IPS DF 6.9 (cell line): ENCODE measurements around the gene SUCLA2.
"Not testable (repeated sequence)": the region's sequence is repeated elsewhere in the genome, so short reads cannot be mapped to it uniquely, and the experiment has no call there.

ENCODE experiments used
- DNase-seq: peaks from one replicate; pipeline ENCODE4 v3.0.0-alpha.2; 2013; ENCODE audit warnings: low read depth, low spot score
- H3K27ac ChIP-seq: one replicate; pipeline ENCODE4 v1.5.1; 2013; ENCODE audit warnings: low read length, control low read depth
- H3K27me3 ChIP-seq: 2 replicates; pipeline ENCODE4 v1.6.1; 2013; ENCODE audit warnings: mild to moderate bottlenecking, low read length; ENCODE audit not compliant: control insufficient read depth, insufficient read depth
- H3K36me3 ChIP-seq: 2 replicates; pipeline ENCODE4 v1.6.1; 2013; ENCODE audit warnings: low read length; ENCODE audit not compliant: control insufficient read depth, insufficient read depth
- H3K4me1 ChIP-seq: 2 replicates; pipeline ENCODE4 v1.6.1; 2013; ENCODE audit warnings: low read length; ENCODE audit not compliant: control insufficient read depth, insufficient read depth
- H3K4me3 ChIP-seq: 2 replicates; pipeline ENCODE4 v1.5.1; 2013; ENCODE audit warnings: mild to moderate bottlenecking, low read length
- H3K9me3 ChIP-seq: 2 replicates; pipeline ENCODE4 v1.6.1; 2013; ENCODE audit warnings: low read length, inconsistent platforms; ENCODE audit not compliant: control insufficient read depth, insufficient read depth
- WGBS: extraction: QIAGEN DNeasy Blood & Tissue Kit; methylation state at CpG from one replicate; pipeline ENCODE4 v1.1.7; 2013; ENCODE audit warnings: mixed read lengths, missing lambda C conversion rate; ENCODE audit not compliant: insufficient read length, insufficient coverage; 5-methylcytosine and 5-hydroxymethylcytosine counted together

The SUCLA2 gene

GRCh38 chr13:48019796-48020195, 18.7 kb upstream of the SUCLA2 start:
- H3K4me3 ChIP-seq: no peak overlapping the region
- H3K27ac ChIP-seq: no peak overlapping the region
- no peak for DNase-seq
- WGBS: no CpG with 5 or more reads among the region's 1 CpG
- H3K4me1 ChIP-seq: no peaks in the 10 kb centered on the region
- no peaks in the 10 kb centered on the region for H3K9me3 ChIP-seq
- H3K36me3 ChIP-seq: no peaks in the 10 kb centered on the region
- H3K27me3 ChIP-seq: no peaks in the 10 kb centered on the region

GRCh38 chr13:48018637-48019036, 17.6 kb upstream of the SUCLA2 start:
- no CpG with 5 or more reads among the region's 2 CpGs for WGBS
- H3K27ac ChIP-seq: no peak overlapping the region
- no peaks in the 10 kb centered on the region for H3K36me3 ChIP-seq
- no peak overlapping the region for H3K4me3 ChIP-seq
- no peaks in the 10 kb centered on the region for H3K4me1 ChIP-seq
- H3K9me3 ChIP-seq: no peaks in the 10 kb centered on the region
- H3K27me3 ChIP-seq: no peaks in the 10 kb centered on the region
- DNase-seq: no peak

- H3K27ac ChIP-seq: no peak overlapping the region
- no peaks in the 10 kb centered on the region for H3K9me3 ChIP-seq
- no peak overlapping the region for H3K4me3 ChIP-seq
- no peaks in the 10 kb centered on the region for H3K4me1 ChIP-seq
- DNase-seq: no peak
- WGBS: no CpG with 5 or more reads among the region's 2 CpGs
- H3K36me3 ChIP-seq: no peaks in the 10 kb centered on the region
- no peaks in the 10 kb centered on the region for H3K27me3 ChIP-seq
Measured at GRCh38 chr13:48014359-48014758, 13.3 kb upstream of the SUCLA2 start.

GRCh38 chr13:48012668-48013067, 11.6 kb upstream of the SUCLA2 start:
- Histone ChIP-seq H3K9me3 (no peaks in the 10 kb centered on the region), H3K27ac (no peak overlapping the region), H3K4me1 (no peaks in the 10 kb centered on the region), H3K36me3 (no peaks in the 10 kb centered on the region), H3K4me3 (no peak overlapping the region), H3K27me3 (no peaks in the 10 kb centered on the region)
- no CpG with 5 or more reads among the region's 1 CpG for WGBS
- no peak for DNase-seq

- H3K9me3 ChIP-seq: no peaks in the 10 kb centered on the region
- WGBS: no CpG with 5 or more reads among the region's 4 CpGs
- DNase-seq: no peak
- H3K27ac ChIP-seq: no peak overlapping the region
- H3K36me3 ChIP-seq: no peaks in the 10 kb centered on the region
- H3K4me1 ChIP-seq: no peaks in the 10 kb centered on the region
- no peaks in the 10 kb centered on the region for H3K27me3 ChIP-seq
- no peak overlapping the region for H3K4me3 ChIP-seq
Measured at GRCh38 chr13:48010698-48011097, 9.6 kb upstream of the SUCLA2 start.

- Histone ChIP-seq H3K36me3 (no peaks in the 10 kb centered on the region), H3K4me3 (no peak overlapping the region), H3K9me3 (no peaks in the 10 kb centered on the region), H3K27ac (no peak overlapping the region), H3K27me3 (no peaks in the 10 kb centered on the region), H3K4me1 (no peaks in the 10 kb centered on the region)
- DNase-seq: no peak
- WGBS: no CpG with 5 or more reads among the region's 1 CpG
Measured at GRCh38 chr13:48009284-48009683, 8.2 kb upstream of the SUCLA2 start.

- no peak overlapping the region for H3K4me3 ChIP-seq
- H3K27me3 ChIP-seq: no peaks in the 10 kb centered on the region
- no CpG with 5 or more reads among the region's 1 CpG for WGBS
- H3K9me3 ChIP-seq: no peaks in the 10 kb centered on the region
- H3K4me1 ChIP-seq: peaks cover 1% of the 10 kb centered on the region
- no peak overlapping the region for H3K27ac ChIP-seq
- no peaks in the 10 kb centered on the region for H3K36me3 ChIP-seq
- DNase-seq: no peak
Measured at GRCh38 chr13:48006396-48006795, 5.3 kb upstream of the SUCLA2 start.

- H3K9me3 ChIP-seq: no peaks in the 10 kb centered on the region
- WGBS: no CpG with 5 or more reads among the region's 2 CpGs
- no peaks in the 10 kb centered on the region for H3K27me3 ChIP-seq
- peaks cover 1% of the 10 kb centered on the region for H3K4me1 ChIP-seq
- H3K36me3 ChIP-seq: no peaks in the 10 kb centered on the region
- no peak overlapping the region for H3K27ac ChIP-seq
- no peak overlapping the region for H3K4me3 ChIP-seq
- DNase-seq: no peak
Measured at GRCh38 chr13:48004201-48004600, 3.1 kb upstream of the SUCLA2 start.

GRCh38 chr13:48001999-48002398, 926 bp upstream of the SUCLA2 start:
- not testable (repeated sequence) for H3K27me3 ChIP-seq, H3K27ac ChIP-seq, H3K4me1 ChIP-seq, H3K9me3 ChIP-seq, H3K4me3 ChIP-seq, H3K36me3 ChIP-seq, DNase-seq
- WGBS: no CpG with 5 or more reads among the region's 5 CpGs

GRCh38 chr13:48000559-48001113, 437 bp downstream of the SUCLA2 start:
- no peaks in the 10 kb centered on the region; the same call in 1 of the 2 replicates for H3K36me3 ChIP-seq
- no peak for DNase-seq
- H3K27me3 ChIP-seq: no peaks in the 10 kb centered on the region
- H3K4me1 ChIP-seq: peaks cover 1% of the 10 kb centered on the region
- no peaks in the 10 kb centered on the region for H3K9me3 ChIP-seq
- no CpG with 5 or more reads among the region's 25 CpGs for WGBS
- H3K4me3 ChIP-seq: peak overlapping the region; percentile 90
- H3K27ac ChIP-seq: no peak overlapping the region

GRCh38 chr13:47999973-48000372, 1.1 kb downstream of the SUCLA2 start:
- Histone ChIP-seq H3K4me3 (peak overlapping the region; percentile 90; the same call in 1 of the 2 replicates), H3K27ac (no peak overlapping the region), H3K36me3 (no peaks in the 10 kb centered on the region; the same call in 1 of the 2 replicates), H3K9me3 (no peaks in the 10 kb centered on the region), H3K4me1 (peaks cover 1% of the 10 kb centered on the region), H3K27me3 (no peaks in the 10 kb centered on the region)
- WGBS: no CpG with 5 or more reads among the region's 5 CpGs
- no peak for DNase-seq
